ENCODE measurements around the gene CD2BP2.
"Not testable (repeated sequence)": the region's sequence is repeated elsewhere in the genome, so short reads cannot be mapped to it uniquely, and the experiment has no call there.

CD2BP2 gene

GRCh38 chr16:30358990-30359870, 4.1 kb upstream of the CD2BP2 start:
- DNase-seq: no peak

GRCh38 chr16:30358577-30358936, 3.4 kb upstream of the CD2BP2 start:
- DNase-seq: no peak

- no peak for DNase-seq
Measured at GRCh38 chr16:30357715-30358576, 2.8 kb upstream of the CD2BP2 start.

- no peak for DNase-seq
Measured at GRCh38 chr16:30357085-30357714, 2.1 kb upstream of the CD2BP2 start.

GRCh38 chr16:30356401-30357084, 1.4 kb upstream of the CD2BP2 start:
- DNase-seq: peak; percentile 43

- no peak for DNase-seq
Measured at GRCh38 chr16:30355954-30356308, 823 bp upstream of the CD2BP2 start.

GRCh38 chr16:30354423-30355143, 525 bp downstream of the CD2BP2 start:
- DNase-seq: no peak

- no peak for DNase-seq
Measured at GRCh38 chr16:30353438-30354129, 1.5 kb downstream of the CD2BP2 start.

GRCh38 chr16:30352488-30353401, 2.4 kb downstream of the CD2BP2 start:
- no peak for DNase-seq

- no peak for DNase-seq
Measured at GRCh38 chr16:30351586-30352419, 3.3 kb downstream of the CD2BP2 start.

GRCh38 chr16:30351001-30351441, 4.1 kb downstream of the CD2BP2 start:
- DNase-seq: no peak

- no peak for DNase-seq
Measured at GRCh38 chr16:30350134-30350871, 4.8 kb downstream of the CD2BP2 start.

GRCh38 chr16:30349675-30350074, 5.4 kb downstream of the CD2BP2 start:
- no peak for DNase-seq

- no peak for DNase-seq
Measured at GRCh38 chr16:30348929-30349328, 6.2 kb downstream of the CD2BP2 start.

GRCh38 chr16:30348113-30348512, 7.0 kb downstream of the CD2BP2 start:
- no peak for DNase-seq

- no peak for DNase-seq
Measured at GRCh38 chr16:30346286-30346685, 8.8 kb downstream of the CD2BP2 start.

GRCh38 chr16:30343491-30343820, 11.7 kb downstream of the CD2BP2 start:
- DNase-seq: not testable (repeated sequence)

GRCh38 chr16:30342751-30343490, 12.2 kb downstream of the CD2BP2 start:
- no peak for DNase-seq

Data from NCI-H510A treated with DMSO at 0.1 percent for 48 hours (cell line).